ENCODE data around the gene SLCO4A1. TPM values are rescaled to one million over a fixed set of nuclear protein-coding genes. Genes with fewer than 3 reads are reported as not detected.

The SLCO4A1 gene
- total RNA-seq, 1 experiment from 2014 or later: 27.0 TPM

DNA sequence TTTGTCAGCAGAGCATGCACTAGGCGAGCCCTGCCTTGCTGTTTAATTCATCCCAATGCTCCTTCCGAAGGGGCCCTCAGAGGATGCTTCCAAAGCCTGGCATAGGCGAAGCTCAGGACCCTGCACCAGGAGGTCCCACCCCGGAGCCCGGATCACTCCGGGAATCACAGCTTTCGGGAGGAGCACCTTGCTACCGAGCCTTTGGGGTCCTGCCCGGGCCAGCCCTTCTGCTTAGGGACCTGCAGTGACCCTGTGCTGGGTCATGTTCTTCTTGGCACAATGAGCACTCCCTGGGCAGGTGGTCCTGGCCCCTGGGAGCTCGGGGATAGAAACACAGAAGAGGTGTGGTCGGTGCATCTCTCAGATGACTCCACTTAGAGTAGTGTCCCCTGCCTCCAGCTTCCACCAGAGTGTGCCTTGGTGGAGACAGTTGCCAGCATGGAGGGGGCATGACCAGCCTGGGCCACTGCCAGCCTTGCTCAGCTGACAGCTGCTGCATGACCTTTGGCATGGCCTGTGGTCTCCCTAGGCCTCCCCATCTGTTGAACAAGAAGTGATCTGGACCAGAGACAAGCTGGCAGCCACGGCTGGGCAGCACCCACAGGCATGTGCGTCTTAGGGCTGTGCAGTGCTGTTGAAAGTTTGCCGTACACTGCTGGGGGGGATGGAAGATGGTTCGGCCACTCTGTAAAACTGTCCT lies 44.7 kb upstream of the SLCO4A1 start:
- H3K36me3 Mint-ChIP-seq (ENCODE audit: insufficient read depth, unreplicated experiment): no peaks in the 10 kb centered on the region
- no peaks in the 10 kb centered on the region for H3K27me3 Mint-ChIP-seq (ENCODE audit: insufficient read depth, unreplicated experiment)
- H3K27ac Mint-ChIP-seq (ENCODE audit: low read depth, unreplicated experiment): no peak overlapping the region
- no peaks in the 10 kb centered on the region for H3K9me3 Mint-ChIP-seq (ENCODE audit: unreplicated experiment)
- CTCF ChIA-PET: interaction anchor here (0.6 to 1.0 kb wide), 2 partner anchors 19 to 1030 kb away, joined by 3 read pairs; no protein-coding TSS in a partner anchor
- H3K4me3 Mint-ChIP-seq (ENCODE audit: unreplicated experiment): no peak overlapping the region
- no TSS peak for BruUV-seq (replicated peaks)
- TF ChIP-seq, protein P1, sequence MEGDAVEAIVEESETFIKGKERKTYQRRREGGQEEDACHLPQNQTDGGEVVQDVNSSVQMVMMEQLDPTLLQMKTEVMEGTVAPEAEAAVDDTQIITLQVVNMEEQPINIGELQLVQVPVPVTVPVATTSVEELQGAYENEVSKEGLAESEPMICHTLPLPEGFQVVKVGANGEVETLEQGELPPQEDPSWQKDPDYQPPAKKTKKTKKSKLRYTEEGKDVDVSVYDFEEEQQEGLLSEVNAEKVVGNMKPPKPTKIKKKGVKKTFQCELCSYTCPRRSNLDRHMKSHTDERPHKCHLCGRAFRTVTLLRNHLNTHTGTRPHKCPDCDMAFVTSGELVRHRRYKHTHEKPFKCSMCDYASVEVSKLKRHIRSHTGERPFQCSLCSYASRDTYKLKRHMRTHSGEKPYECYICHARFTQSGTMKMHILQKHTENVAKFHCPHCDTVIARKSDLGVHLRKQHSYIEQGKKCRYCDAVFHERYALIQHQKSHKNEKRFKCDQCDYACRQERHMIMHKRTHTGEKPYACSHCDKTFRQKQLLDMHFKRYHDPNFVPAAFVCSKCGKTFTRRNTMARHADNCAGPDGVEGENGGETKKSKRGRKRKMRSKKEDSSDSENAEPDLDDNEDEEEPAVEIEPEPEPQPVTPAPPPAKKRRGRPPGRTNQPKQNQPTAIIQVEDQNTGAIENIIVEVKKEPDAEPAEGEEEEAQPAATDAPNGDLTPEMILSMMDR (IDR thresholded peaks at IDR 0.05; ENCODE audit: unreplicated experiment): no peak
- no peak for DNase-seq (ENCODE audit: unreplicated experiment)
- H3K4me1 Mint-ChIP-seq (ENCODE audit: insufficient read depth, unreplicated experiment): peaks cover 49% of the 10 kb centered on the region
- intact Hi-C loops (cut with micrococcal nuclease): no loop called here
- POLR2A ChIA-PET: interaction anchor here (0.7 to 2.4 kb wide), 2 partner anchors 26 to 654 kb away, joined by 3 to 7 read pairs; no protein-coding TSS in a partner anchor

DNA sequence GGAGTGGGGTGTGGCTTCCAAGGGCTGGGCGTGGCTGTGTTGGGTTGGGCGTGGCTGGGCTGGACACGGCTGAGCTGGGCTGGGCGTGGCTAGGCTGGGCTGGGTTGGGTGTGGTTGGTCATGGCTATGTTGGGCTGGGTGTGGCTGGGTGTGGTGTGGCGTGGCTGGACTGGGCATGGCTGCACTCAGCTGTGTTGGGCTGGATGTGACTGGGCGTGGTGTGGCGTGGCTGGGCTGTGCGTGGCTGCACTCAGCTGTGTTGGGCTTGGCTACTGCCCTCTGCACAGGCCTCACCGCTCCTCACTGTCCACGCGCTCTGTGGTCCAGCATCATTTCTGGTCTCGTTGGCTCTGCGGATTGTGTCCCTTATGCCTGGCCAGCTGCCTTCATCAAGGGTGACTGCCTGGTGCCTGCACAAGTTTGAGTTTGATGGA lies 43.5 kb upstream of the SLCO4A1 start:
- no peak overlapping the region for H3K4me3 Mint-ChIP-seq (ENCODE audit: unreplicated experiment)
- H3K4me1 Mint-ChIP-seq (ENCODE audit: insufficient read depth, unreplicated experiment): peaks cover 55% of the 10 kb centered on the region
- TF ChIP-seq, protein P1 (IDR thresholded peaks at IDR 0.05; ENCODE audit: unreplicated experiment): no peak
- BruUV-seq (replicated peaks): no TSS peak
- no peaks in the 10 kb centered on the region for H3K9me3 Mint-ChIP-seq (ENCODE audit: unreplicated experiment)
- intact Hi-C loops (cut with micrococcal nuclease): no loop called here
- no peaks in the 10 kb centered on the region for H3K36me3 Mint-ChIP-seq (ENCODE audit: insufficient read depth, unreplicated experiment)
- CTCF ChIA-PET: no interaction called here
- H3K27ac Mint-ChIP-seq (ENCODE audit: low read depth, unreplicated experiment): no peak overlapping the region
- no peaks in the 10 kb centered on the region for H3K27me3 Mint-ChIP-seq (ENCODE audit: insufficient read depth, unreplicated experiment)
- POLR2A ChIA-PET: interaction anchor here (0.9 to 2.4 kb wide), 2 partner anchors 9 to 25 kb away, joined by 4 to 7 read pairs; no protein-coding TSS in a partner anchor
- DNase-seq (ENCODE audit: unreplicated experiment): peak; percentile 85

DNA sequence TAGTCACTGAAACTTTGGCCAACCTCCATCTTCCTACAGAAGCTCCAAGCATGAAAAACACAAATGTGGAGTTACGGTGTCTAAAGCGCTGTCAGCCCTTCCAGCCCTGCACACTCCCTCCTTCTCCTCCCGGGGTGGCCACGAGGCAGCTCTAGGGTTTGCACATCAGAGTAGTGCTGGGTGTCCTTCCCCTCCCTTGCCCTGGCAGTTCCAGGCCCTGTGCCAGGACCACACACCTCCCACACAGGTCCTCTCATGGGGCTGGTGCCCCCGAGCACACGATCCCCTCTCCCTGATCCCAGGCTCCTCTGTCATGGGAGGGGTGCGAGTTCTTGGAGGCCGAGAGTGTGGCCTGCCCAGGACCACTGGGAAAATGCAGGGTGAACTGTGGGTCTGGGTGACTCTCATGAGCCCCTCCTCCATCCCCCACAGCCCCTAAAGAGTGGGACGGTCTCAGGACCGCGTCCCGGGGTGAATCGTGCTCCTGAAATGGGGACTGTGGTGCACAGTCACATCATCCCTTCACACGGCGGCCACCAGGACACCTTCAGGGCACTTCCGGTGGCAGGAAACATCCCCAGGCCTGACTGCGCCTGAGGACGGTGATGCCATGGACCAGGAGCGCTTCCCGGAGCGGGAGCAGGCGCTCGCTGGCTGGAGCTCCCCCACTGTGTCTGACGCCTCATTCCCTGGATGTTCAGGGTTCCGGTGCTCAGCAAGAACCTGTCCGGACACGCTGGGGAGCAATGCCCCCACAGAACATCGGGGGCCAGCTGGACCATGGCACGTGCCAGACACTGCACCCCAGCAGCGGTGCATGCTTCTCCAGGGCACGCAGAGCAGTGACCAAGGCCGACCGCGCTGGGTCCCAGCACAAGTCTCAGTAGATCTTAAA lies 42.8 kb upstream of the SLCO4A1 start:
- intact Hi-C loops (cut with micrococcal nuclease): loop anchor here (5.0 kb wide), 1 partner anchor 97 kb away; no protein-coding TSS in a partner anchor
- no peaks in the 10 kb centered on the region for H3K27me3 Mint-ChIP-seq (ENCODE audit: insufficient read depth, unreplicated experiment)
- ChIA-PET POLR2A (interaction anchor here (0.7 kb wide), 1 partner anchor 43 kb away, joined by 5 read pairs; no protein-coding TSS in a partner anchor), CTCF (interaction anchor here (1.0 to 2.2 kb wide), 2 partner anchors 18 to 189 kb away, joined by 4 to 7 read pairs; no protein-coding TSS in a partner anchor)
- no peaks in the 10 kb centered on the region for H3K9me3 Mint-ChIP-seq (ENCODE audit: unreplicated experiment)
- no peaks in the 10 kb centered on the region for H3K36me3 Mint-ChIP-seq (ENCODE audit: insufficient read depth, unreplicated experiment)
- DNase-seq (ENCODE audit: unreplicated experiment): no peak
- TF ChIP-seq, protein P1 (IDR thresholded peaks at IDR 0.05; ENCODE audit: unreplicated experiment): no peak
- H3K27ac Mint-ChIP-seq (ENCODE audit: low read depth, unreplicated experiment): no peak overlapping the region
- peaks cover 55% of the 10 kb centered on the region for H3K4me1 Mint-ChIP-seq (ENCODE audit: insufficient read depth, unreplicated experiment)
- no TSS peak for BruUV-seq (replicated peaks)
- H3K4me3 Mint-ChIP-seq (ENCODE audit: unreplicated experiment): no peak overlapping the region

DNA sequence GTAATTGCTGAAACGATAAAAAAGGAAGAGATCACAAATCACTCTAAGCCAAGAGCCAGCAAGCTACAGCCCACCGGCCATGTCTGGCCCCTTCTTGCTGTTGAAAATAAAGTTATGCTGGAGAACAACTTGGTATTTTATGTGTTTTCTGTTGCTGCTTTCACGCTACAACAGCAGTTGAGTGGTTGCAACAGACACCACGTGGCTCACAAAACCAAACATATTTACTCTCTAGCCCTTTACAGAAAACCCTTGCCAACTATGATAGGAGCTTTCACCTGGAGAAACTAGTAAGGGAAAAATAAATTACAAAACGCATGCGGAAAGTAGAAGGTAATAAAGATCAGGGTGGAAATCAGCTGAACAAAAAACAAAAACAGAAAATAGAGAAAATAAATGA lies 41.1 kb upstream of the SLCO4A1 start:
- no TSS peak for BruUV-seq (replicated peaks)
- ChIA-PET POLR2A (interaction anchor here (0.6 to 1.7 kb wide), 8 partner anchors 11 to 459 kb away, joined by 3 to 5 read pairs (median 3); partner anchors contain the start of gene SLCO4A1), CTCF (interaction anchor here (0.6 to 2.2 kb wide), 6 partner anchors 11 to 190 kb away, joined by 3 to 7 read pairs (median 3); no protein-coding TSS in a partner anchor)
- no peak for DNase-seq (ENCODE audit: unreplicated experiment)
- no peak overlapping the region for H3K27ac Mint-ChIP-seq (ENCODE audit: low read depth, unreplicated experiment)
- H3K4me3 Mint-ChIP-seq (ENCODE audit: unreplicated experiment): no peak overlapping the region
- TF ChIP-seq, protein P1 (IDR thresholded peaks at IDR 0.05; ENCODE audit: unreplicated experiment): no peak
- no peaks in the 10 kb centered on the region for H3K27me3 Mint-ChIP-seq (ENCODE audit: insufficient read depth, unreplicated experiment)
- H3K36me3 Mint-ChIP-seq (ENCODE audit: insufficient read depth, unreplicated experiment): no peaks in the 10 kb centered on the region
- intact Hi-C loops (cut with micrococcal nuclease): loop anchor here (5.0 kb wide), 1 partner anchor 99 kb away; no protein-coding TSS in a partner anchor
- H3K9me3 Mint-ChIP-seq (ENCODE audit: unreplicated experiment): no peaks in the 10 kb centered on the region
- peaks cover 44% of the 10 kb centered on the region for H3K4me1 Mint-ChIP-seq (ENCODE audit: insufficient read depth, unreplicated experiment)
